Kidney tubule cell (primary cell): ENCODE data around the gene SPOP.
"Not testable (repeated sequence)": the region's sequence is repeated elsewhere in the genome, so short reads cannot be mapped to it uniquely, and the experiment has no call there.

ENCODE experiments used
- DNase-seq: peaks from one replicate; pipeline ENCODE4 v3.0.0-alpha.2; 2018; ENCODE audit warnings: low spot score

SPOP gene

DNA sequence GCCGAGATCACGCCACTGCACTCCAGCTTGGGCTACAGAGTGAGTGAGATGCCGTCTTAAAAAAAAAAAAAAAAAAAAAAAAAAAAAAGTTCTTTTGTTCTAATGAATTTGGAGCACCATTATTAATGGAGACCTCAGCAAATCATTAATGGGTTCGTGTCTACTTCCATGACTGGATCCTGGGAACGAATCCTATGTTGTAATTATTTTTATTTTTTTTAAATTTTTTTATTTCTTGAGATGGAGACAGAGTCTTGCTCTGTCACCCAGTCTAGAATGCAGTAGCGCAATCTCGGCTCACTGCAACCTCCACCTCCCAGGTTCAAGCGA lies 30.7 kb downstream of the SPOP start:
- no peak for DNase-seq

DNA sequence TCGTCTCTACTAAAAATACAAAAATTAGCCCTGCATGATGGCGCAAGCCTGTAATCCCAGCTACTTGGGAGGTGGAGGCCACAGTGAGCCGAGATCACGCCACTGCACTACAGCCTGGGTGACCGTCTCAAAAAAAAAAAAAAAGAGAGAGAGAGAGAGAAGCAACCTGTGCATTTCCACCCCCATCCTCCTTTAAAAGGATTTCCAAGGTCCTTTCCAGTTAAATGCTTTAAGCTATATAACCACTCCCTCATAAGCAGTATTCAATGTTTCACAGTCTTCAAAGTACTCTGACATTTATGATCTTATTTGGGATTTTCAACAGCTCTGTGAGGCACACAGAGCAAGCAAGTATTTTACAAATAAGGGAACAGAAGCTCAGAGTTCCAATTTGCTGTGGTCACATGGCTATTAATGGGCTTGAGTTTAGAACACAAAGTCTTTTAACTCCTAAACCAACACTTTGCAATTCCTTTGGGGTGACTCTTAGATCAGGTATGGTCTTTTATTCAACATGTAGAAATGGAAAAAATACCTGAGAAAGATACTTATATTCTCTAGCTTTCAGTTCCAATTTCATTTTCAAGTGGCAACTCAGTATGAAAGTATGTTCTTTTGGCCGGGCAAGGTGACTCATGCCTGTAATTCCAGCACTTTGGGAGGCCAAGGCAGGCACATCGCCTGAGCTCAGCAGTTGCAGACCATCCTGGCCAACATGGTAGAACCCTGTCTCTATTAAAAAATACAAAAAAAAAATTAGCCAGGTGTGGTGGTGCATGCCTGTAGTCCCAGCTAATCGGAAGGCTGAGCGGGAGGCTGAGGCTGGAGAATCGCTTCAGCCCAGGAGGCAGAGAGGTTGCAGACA lies 31.3 kb downstream of the SPOP start:
- DNase-seq: peak; percentile 93

DNA sequence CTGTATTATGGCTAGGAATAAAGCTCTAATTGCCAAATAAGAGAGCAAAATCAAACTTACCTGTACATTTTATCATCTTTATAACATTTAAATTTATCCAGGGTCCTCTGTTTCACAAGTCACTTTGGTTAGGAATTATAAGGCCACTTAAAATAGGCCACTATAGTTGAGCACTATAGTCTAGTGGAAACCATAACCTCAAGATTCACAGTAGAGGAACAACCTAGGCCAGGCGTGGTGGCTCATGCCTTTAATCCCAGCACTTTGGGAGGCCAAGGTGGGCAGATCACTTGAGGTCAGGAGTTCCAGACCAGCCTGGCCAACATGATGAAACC lies 31.9 kb downstream of the SPOP start:
- not testable (repeated sequence) for DNase-seq

DNA sequence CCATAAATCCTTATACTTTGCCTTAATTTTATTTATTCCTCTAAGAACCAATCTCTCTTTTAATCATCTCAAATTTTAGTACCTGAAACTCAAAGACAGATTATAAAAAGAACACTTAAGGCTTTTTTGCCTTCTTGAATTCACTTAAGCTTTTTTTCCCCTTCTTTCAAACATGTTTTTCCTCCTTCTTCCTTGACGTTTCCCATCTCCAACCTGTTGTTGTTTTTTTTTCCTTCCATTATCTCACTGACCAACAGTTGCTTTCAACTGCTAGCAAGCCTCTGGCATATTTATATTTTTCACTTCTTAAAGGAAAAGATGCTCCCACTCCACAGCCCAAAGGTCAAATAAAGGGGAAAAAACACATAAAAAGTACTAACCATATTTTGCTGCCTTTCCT lies 32.2 kb downstream of the SPOP start:
- no peak for DNase-seq

DNA sequence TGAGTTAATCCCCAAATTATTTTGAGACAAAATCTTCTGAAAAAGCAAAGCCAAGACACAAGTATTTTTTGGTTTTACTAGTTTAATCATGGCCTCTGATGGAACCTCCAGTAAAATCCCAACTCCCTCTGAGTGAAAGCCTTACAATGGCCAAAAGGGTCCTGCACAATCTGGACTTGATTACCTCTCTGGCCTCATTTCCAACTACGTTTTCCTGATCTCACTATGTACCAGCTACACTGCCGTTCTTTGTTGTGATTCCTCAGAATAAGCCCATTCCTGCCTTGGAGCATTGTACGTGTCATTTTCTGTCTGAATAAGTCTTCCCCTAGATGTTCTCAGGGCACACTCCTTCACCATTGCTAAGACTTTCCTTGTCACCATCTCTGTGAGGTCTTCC lies 37.3 kb downstream of the SPOP start:
- no peak for DNase-seq

DNA sequence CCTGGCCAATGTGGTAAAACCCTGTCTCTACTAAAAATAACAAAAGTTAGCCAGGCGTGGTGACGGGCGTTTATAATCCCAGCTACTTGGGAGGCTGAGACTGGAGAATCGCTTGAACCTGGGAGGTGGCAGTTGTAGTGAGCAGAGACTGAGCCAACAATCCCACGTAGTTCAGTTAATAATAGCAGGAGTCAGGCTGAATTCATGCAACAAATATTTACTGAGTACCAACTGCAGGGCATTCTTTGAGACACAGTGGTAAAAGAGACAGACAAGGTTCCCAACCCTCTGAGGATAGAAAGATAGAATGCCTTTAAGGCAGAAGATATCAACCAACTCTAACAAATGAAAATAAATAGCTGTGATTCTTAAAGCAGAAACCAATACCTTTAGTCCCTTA lies 39.1 kb downstream of the SPOP start:
- peak; percentile 43 for DNase-seq

DNA sequence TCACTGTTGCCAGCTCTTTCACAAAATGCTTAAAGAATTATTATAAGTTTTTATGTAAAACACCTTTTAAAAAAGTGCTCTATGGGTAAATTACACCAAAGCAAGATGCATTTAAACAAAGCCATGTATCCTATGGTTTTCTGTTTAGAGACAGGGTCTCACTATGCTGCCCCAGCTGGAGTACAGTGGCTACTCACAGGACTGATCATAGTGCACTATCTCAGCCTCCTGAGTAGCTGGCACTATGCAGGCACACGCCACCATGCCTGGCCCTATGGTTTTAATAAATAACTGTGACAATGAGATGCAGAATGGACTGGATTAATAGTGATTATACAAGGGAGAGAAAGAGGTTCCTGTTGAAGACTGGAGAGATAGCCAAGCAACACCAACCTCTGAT lies 40.2 kb downstream of the SPOP start:
- DNase-seq: no peak

DNA sequence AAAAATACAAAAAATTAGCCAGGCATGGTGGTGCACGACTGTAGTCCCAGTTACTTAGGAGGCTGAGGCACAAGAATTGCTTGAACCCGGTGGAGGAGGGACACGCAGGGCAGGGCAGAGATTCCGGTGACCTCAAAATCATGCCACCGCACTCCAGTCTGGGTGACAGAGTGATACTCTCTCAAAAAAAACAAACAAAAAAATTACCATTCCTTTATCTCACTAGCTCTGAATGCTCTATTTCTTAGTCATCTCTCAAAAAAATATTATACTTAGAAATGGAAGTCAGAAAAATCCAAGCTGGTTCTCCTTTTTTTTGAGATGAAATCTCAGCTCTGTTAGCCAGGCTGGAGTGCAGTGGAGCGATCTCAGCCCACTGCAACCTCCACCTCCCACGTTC lies 40.8 kb downstream of the SPOP start:
- no peak for DNase-seq

DNA sequence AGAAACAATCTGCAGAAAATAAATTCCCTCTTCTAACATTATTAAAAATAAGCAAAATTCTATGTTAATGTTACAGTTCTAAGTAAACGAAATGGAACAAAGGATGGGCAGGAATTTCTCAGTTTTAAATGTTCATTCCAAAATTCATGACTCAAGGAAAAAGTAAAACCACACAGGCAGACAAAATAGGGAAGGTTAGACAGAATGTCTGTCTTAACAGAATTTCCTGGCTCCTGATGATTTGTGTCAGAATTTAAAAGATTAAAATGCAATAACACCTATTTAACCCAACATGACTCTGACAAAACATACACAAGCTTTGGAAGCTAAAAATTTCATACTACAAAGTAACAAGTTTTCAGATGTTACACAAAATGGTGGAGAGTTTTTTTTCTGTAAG lies 42.8 kb downstream of the SPOP start:
- no peak for DNase-seq

DNA sequence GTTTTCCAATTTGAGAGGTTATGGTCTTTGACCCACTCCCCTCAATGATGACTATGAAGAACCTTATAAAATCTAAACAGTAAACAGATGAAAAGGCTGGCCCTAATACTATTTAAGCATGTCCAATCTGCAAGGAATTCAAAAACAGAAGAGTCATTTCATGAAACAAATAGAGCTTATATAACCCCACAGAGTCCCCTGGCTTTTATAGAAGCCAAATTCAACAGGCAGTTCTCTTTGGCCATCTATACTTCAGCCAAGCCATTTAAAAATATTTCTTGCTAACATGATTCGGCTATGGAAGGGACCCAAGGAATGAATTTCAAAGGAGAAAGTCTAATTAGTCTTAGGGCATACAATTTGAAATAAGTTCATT lies 43.4 kb downstream of the SPOP start:
- DNase-seq: no peak

DNA sequence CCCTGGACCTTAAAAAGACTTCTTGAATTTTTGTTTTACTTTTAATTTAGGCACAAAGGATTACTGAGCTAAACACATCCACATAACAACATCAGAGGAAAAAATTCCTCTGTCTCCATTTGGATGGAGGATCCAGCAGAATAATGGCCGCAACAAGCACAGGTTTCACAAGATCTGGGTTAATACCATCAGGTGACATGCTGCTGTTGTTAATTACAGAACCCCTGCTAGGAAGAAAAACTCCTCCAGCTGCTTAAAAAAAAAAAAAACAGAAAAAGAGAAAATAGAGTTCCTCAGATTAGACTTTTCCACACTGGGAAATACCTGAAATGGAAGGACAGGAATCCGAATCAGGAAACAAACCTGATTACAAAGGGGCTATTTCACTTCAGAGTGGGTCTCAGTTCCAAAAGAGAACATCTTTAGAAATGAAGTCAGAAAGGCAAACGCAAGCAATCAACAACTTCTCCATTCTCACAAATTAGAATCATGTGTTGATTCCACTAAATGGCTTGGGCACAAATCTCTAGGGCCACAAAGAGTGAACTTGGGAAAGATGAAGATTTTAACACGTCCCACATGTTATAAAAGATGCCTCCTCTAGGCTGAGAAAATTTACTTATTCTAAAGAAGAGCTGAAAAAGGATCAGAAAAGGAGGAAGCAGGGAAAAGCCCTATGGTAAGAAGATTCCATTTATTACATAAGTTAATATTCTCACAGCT lies 44.0 kb downstream of the SPOP start:
- no peak for DNase-seq

DNA sequence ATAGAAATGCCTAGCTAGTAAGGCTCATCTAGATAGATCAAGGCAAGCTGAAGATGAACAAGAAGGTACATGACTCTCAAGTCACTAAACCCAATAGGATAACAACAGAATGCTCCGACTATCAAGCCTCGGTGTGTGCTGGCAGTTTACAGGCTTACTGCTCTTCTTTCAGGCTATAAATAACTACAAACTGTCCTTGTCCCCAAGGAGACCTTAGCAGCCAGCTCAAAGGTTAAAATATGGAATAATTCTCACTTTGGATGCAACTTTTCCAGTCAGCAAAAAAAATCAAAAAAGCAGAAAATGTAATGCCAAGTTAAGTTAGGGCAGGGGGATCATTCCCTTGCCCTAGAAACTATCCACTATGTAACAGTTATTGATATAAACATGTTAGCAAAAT lies 44.6 kb downstream of the SPOP start:
- DNase-seq: no peak

DNA sequence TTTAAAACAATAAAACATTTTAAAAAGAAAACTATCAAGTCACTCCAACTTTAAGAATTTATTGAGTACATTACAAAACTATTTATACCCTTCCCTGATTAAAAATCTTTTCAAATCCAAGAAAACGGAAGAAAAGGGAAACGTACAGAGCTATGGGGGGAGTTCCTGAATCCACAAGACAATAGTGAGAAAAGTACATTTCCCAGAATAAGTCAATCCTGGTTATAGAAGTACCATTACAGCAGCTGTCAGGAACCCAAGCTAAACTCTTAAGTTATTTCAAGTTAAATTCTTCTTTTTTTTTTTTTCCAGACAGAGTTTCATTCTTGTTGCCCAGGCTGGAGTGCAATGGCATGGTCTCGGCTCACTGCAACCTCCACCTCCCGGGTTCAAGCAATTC lies 45.7 kb downstream of the SPOP start:
- DNase-seq: no peak

DNA sequence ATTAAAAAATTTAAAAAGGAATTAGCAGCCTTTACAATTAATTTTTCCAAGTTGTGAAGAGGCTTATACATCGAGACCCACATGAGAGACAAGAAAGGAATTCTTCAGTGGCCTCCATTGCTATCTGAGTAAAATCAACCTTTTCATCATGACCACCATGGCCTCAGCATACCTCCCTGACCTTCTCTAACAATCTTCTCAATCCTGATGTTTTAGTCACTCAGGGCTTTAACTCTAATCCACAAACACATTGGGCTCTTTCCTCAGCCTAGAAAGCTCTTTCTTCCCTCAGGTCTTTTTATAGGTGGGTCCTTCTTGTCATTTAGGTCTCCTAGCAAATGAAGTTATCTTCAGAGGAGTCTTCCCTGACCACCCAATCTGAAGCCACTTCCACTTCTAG lies 46.4 kb downstream of the SPOP start:
- DNase-seq: no peak

DNA sequence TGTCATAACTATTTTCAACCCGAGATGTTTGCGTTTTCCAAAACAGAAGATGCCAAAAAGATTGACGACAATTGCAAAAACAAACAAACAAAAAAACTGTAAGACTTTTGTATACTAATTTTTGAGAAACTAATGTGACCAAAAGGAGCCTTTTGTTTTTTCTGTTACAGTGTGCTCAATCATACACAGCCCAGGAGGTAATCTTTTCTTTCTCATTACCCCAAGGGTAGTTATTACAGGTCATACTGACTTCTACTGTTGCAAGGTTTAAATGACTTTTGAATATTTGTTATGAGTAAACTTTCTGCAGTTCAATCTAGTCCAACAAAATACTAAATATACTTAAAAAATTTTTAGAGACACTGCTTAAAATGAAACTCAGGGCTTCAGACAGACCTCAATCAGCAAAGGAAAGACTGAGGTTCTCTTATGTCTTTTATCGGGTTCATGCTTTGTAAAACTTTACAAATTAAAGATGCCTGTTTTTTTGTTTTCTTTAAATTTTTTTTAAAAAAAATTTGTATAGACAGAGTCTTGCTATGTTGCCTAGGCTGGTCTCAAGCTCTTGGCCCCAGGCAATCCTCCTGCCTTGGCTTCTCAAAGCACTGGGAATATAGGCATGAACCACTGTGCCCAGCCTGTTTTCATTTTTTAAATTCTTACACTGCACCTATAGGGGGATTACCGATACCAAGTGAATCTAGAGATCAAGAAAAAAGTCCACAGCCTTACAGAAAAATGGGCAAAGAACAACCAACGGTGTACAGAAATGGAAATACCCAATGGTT lies 47.6 kb downstream of the SPOP start:
- no peak for DNase-seq

DNA sequence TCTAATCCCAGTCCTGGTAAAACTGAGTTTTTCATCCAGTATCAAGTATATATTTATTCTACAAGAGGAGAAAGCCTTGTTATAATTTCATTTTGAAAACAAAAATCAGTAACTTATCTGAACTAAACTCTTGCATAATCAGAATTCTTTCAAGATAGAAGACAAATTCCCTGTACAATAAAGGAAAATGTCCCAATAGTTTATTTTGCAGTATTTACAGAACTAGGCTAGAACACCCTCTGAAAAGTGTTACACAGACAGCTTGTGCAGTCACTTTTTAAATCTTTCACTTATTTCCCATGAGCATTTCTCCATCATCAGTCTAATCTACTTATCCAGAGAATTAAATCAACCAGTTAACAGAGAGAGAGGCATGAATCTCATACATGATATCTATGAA lies 48.5 kb downstream of the SPOP start:
- DNase-seq: no peak

DNA sequence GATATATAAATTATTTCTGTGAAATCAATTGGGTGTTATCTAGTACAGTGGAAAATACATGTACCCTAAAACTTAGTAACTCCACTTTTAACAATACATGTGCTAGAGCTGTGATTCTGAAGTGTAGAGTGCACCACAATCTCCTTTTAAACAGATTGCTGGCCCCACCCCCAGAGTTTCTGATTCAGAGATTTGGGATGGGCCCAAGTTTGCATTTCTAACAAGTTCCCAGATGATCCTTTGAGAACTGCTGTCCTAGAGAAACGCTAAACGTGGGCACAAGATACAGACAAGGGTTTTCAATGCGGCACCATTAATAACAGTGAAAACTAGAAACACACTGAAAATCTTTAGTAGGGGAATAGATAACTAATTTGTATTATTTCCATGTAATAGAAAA lies 53.0 kb downstream of the SPOP start:
- no peak for DNase-seq

DNA sequence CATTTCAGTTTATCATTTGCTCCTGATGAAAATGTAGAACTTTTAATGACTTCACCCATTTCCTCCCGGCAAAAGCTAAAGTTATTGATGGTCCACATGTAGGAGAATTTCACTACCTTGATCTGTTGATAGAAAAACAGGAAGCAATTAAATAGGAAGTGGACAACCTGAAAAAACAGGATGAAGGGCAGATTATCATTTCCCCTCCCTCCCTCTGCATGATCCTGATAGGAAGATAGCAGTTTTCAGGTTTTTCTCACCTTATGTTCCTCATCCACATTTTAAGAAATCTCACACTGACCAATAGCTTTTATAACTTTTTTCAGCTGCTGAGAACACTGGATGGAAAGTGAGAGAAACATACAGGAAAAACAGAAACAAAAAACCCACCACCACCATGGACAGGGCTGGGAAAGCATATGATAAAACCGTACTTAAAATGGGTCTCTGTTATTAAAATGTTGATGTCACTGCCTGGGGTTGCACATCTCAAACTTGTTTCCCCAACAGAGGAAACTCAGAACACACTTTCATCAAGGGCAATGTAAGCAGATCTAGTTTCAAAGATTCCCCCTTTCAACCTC lies 55.9 kb downstream of the SPOP start:
- no peak for DNase-seq

DNA sequence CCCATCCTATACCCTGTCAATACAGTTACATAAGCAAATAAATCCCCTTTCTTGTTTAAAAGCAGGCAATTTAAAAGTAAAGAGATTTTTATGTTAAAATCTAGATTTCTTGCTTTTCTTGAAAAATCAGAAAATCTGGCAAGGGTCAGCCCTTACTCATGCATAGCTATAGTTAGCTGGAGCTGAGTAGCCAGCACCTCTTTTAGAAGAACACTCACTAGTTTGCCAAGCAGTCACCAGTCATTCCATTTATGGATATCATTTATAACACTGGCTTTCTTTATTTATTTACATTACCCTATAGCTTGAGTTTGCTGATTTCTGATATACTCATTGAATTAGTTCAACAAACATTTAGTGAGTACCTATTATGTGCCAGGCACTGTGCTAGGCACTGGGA lies 56.5 kb downstream of the SPOP start:
- no peak for DNase-seq

DNA sequence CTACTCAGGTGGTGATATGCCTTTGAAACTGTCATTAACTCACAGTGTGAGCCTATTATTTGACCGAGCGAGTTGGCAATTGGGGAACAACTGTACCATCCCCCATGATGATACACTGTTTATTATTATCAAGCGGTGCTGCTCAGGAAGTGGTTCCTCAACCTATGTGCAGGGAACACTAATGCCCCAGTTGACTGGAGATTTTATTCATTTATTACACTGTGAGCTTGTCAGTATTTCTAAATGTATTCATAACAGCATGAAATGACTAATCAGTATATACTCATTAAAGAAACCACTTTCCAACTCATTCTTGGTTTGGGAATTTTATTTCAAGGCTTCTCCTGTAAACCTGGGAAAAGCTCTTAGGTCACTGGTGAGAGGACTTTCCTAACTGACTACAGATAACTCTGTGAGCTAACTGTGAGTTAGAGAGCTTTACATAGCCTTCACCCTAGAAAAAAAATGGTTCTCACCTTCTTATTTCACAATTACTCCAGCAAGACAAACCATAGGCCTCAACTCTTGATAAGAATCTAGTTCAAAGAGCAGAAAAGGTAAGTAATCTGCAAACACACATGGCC lies 59.8 kb downstream of the SPOP start:
- peak; percentile 43 for DNase-seq

DNA sequence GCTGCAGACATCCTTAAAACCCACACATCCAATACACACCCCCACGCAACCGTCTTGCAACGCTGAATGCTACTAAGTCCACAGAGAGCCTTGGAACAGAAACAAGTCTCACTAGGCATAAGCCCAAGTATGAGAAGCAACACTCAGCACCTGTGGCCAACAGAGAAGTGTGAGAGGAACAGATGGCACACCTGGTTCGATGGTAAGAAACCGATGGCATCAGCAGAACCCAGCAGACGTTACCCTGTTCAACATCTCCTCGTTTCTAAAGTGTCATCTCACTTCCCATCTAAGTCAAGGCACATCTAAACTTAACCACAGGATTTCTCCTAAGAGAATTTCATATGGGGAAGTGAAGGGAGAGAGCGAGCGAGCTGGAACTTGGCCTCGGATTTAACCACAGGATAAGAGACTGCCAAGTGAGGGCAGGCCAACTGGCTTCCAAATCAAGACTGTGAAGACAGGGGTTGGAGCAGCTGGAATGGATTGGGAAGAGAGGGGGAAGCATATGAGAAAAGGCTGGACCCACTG lies 61.2 kb downstream of the SPOP start:
- no peak for DNase-seq

DNA sequence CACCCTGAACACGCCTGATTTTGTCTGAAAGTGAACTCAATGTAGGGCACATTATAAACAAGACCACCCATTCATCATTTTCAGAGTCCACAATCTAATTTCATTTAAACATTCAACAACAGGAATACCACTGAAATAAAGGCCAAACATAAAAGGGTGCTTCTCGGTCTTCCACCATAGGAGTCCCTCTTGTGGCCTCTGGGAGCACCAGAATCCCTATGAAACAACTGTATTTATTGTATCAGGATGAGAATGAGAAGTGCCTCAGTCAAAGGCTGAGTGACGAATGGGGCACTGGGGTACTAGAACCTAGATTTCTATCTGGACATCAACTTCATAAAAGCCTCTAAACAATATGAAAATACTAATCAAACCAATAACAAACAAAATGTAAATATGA lies 61.8 kb downstream of the SPOP start:
- no peak for DNase-seq
